HepG2 (cell line): ENCODE results near the gene SHANK2. TPM values are rescaled to one million over a fixed set of nuclear protein-coding genes. Genes with fewer than 3 reads are reported as not detected.

ENCODE experiments used
- ATAC-seq: fragments of 200-7000 bp; cut with Tn5 transposase; 3 replicates; pipeline ENCODE4 v1.9.1; 2020; ENCODE audit warnings: mild to moderate bottlenecking, moderate library complexity
- BruUV-seq: library from RNA; stranded (reverse); fragments of 400-500 nt; replicated peaks from 2 replicates; lab custom pipeline; 2021; lab: Mats Ljungman, UMichigan
- CTCF ChIA-PET: fragments of 300-600 bp; formaldehyde crosslinking; extraction: SDS; loops from one replicate; lab custom pipeline; 2021; ENCODE audit warnings: low total read pairs, inconsistent platforms, low intra/inter-chr PET ratio; lab: Yijun Ruan, JAX
- POLR2A ChIA-PET: fragments of 350-600 bp; sonication (Branson Sonifier 250); formaldehyde crosslinking; loops from one replicate; lab custom pipeline; 2020; ENCODE audit warnings: antibody characterized with exemption, inconsistent platforms; lab: Yijun Ruan, JAX
- DNase-seq: peaks from one replicate; pipeline ENCODE4 v3.0.0-alpha.2; 2015; ENCODE audit warnings: low spot score
- FAIRE-seq: peaks from 3 replicates; lab custom pipeline; 2011; peaks lifted over from hg19 to GRCh38; lab: Jason Lieb, UNC
- H2AFZ ChIP-seq: one replicate; pipeline ENCODE4 v1.6.1; 2011; ENCODE audit warnings: low read length, inconsistent platforms
- H3K27ac ChIP-seq: fragments of 300-600 bp; 3 replicates; pipeline ENCODE4 v1.8.0; 2011; ENCODE audit warnings: mixed run types, mild to moderate bottlenecking, mixed read lengths, low read length, inconsistent platforms; ENCODE audit not compliant: insufficient read depth; ENCODE audit errors: extremely low read length
- H3K27me3 ChIP-seq, 2 experiments: fragments of 200-600 bp in 1 of 2; 2 replicates in 1 of 2; 3 replicates in 1 of 2; pipeline versions ENCODE4 v1.6.0 to v1.8.0; 2011; ENCODE audit warnings: low read length in 2 of 2, mild to moderate bottlenecking in 2 of 2, moderate library complexity in 2 of 2, inconsistent platforms in 1 of 2; ENCODE audit not compliant: insufficient read depth in 2 of 2, control insufficient read depth in 1 of 2
- H3K36me3 ChIP-seq, 2 experiments: fragments of 200-600 bp in 1 of 2; replicated peaks in 1 of 2; 2 replicates in 1 of 2; 3 replicates in 1 of 2; pipeline versions ENCODE4 v1.5.1 to v1.8.0; 2011; ENCODE audit warnings: low read length in 2 of 2, inconsistent platforms in 1 of 2; ENCODE audit not compliant: insufficient read depth in 2 of 2, control insufficient read depth in 1 of 2
- H3K4me1 ChIP-seq: 2 replicates; pipeline ENCODE4 v1.5.1; 2012; ENCODE audit warnings: low read length, inconsistent platforms; ENCODE audit not compliant: insufficient read depth
- H3K4me2 ChIP-seq: 2 replicates; pipeline ENCODE4 v1.6.0; 2011; ENCODE audit warnings: low read depth, low read length, inconsistent platforms
- H3K4me3 ChIP-seq, 3 experiments: fragments of 200-600 bp in 1 of 3; sonication (generic), shearing (Covaris generic) in 1 of 3; replicated peaks in 1 of 3; 2 replicates each; pipeline ENCODE4 v1.5.1; 2011 to 2016; ENCODE audit warnings: low read length in 3 of 3, inconsistent platforms in 2 of 3, low read depth in 2 of 3, mild to moderate bottlenecking in 2 of 3, control low read depth in 1 of 3, mixed read lengths in 1 of 3; ENCODE audit not compliant: insufficient read depth in 1 of 3
- H3K79me2 ChIP-seq: one replicate; pipeline ENCODE4 v1.6.1; 2011; ENCODE audit warnings: low read length, inconsistent platforms; ENCODE audit not compliant: insufficient read depth
- H3K9ac ChIP-seq: 2 replicates; pipeline ENCODE4 v1.6.0; 2011; ENCODE audit warnings: mild to moderate bottlenecking, low read depth, low read length, inconsistent platforms; ENCODE audit not compliant: insufficient read depth
- H3K9me3 ChIP-seq: 2 replicates; pipeline ENCODE4 v1.5.1; 2012; ENCODE audit warnings: mild to moderate bottlenecking, low read length
- H4K20me1 ChIP-seq: 2 replicates; pipeline ENCODE4 v1.6.0; 2011; ENCODE audit warnings: inconsistent platforms, mild to moderate bottlenecking, low read length, moderate library complexity; ENCODE audit not compliant: insufficient read depth
- HHEX ChIP-seq: IDR thresholded peaks from 2 replicates; pipeline ENCODE4 v1.6.1; 2016; ENCODE audit warnings: control low read depth
- NFKBIZ ChIP-seq: IDR thresholded peaks from 2 replicates; pipeline ENCODE4 v1.6.1; 2018; ENCODE audit warnings: missing genetic modification reagents, missing compliant biosample characterization
- SALL2 ChIP-seq: sonication (generic); formaldehyde crosslinking; IDR thresholded peaks from 2 replicates; pipeline ENCODE4 v1.8.1; 2023; ENCODE audit warnings: mild to moderate bottlenecking, missing genetic modification reagents, inconsistent platforms
- SAP130 ChIP-seq: IDR thresholded peaks from 2 replicates; pipeline ENCODE4 v1.6.1; 2016; ENCODE audit warnings: low read depth
- SOX13 ChIP-seq, 3 experiments: fragments of 450-650 bp in 1 of 3; sonication (generic) in 1 of 3; formaldehyde crosslinking in 1 of 3; IDR thresholded peaks in 2 of 3; conservative IDR thresholded peaks in 1 of 3; 2 replicates each; pipeline versions ENCODE4 v1.5.0 to v1.6.1; 2016 to 2020; ENCODE audit warnings: antibody characterized with exemption in 1 of 3, mild to moderate bottlenecking in 1 of 3, missing compliant biosample characterization in 1 of 3, missing genetic modification reagents in 1 of 3, moderate library complexity in 1 of 3
- TEAD3 ChIP-seq: optimal IDR thresholded peaks from 2 replicates; pipeline ENCODE3; 2016; ENCODE audit warnings: borderline replicate concordance
- YY1 ChIP-seq: IDR thresholded peaks from 2 replicates; pipeline ENCODE4 v1.6.1; 2011; ENCODE audit warnings: low read length, low read depth, moderate library complexity, mild to moderate bottlenecking; ENCODE audit not compliant: insufficient read depth, insufficient replicate concordance
- ZKSCAN8 ChIP-seq: IDR thresholded peaks from 2 replicates; pipeline ENCODE4 v1.6.1; 2016; ENCODE audit warnings: borderline replicate concordance, missing genetic modification reagents, missing compliant biosample characterization
- ZMAT3 ChIP-seq: sonication (generic); formaldehyde crosslinking; conservative IDR thresholded peaks from 2 replicates; pipeline ENCODE4 v1.7.0; 2021; ENCODE audit warnings: missing genetic modification reagents
- ZMYM3 ChIP-seq: sonication (generic); formaldehyde crosslinking; IDR thresholded peaks from 2 replicates; pipeline ENCODE4 v1.5.1; 2020; ENCODE audit warnings: mild to moderate bottlenecking, missing genetic modification reagents
- ZMYM4 ChIP-seq: sonication (generic); formaldehyde crosslinking; IDR thresholded peaks from 2 replicates; pipeline ENCODE4 v1.8.1; 2023; ENCODE audit warnings: mild to moderate bottlenecking, missing genetic modification reagents
- ZNF792 ChIP-seq: IDR thresholded peaks from 2 replicates; pipeline ENCODE4 v1.6.1; 2016
- WGBS: methylation state at CpG from one replicate; pipeline ENCODE4 v1.1.6; 2017; ENCODE audit warnings: low lambda C conversion rate; 5-methylcytosine and 5-hydroxymethylcytosine counted together
- in situ Hi-C: cut with HindIII; loops from 2 replicates; pipeline ENCODE4 v1.10.0; 2017; ENCODE audit warnings: low pct_unique_long_range_greater_than_20kb; ENCODE audit not compliant: extremely low pct_ligation_motif_present
- intact Hi-C: fragments of 100-400 bp; cut with micrococcal nuclease; formaldehyde crosslinking; loops from one replicate; pipeline ENCODE4 v1.10.0; 2022; ENCODE audit not compliant: unreplicated experiment
- polyA plus RNA-seq, 8 experiments: library from polyadenylated mRNA; depleted of rRNA in 3 of 8; stranded (reverse) in 7 of 8; unstranded in 1 of 8; fragments of >200 nt; fragmentation: Illumina TruSeq in 4 of 8; extraction: Trizol in 4 of 8; gene quantifications; 2 replicates each; pipeline versions ENCODE4 v1.2.1 to v1.2.3, GENCODE V29; 2011 to 2016; ENCODE audit warnings: low read depth in 4 of 8, missing spikeins in 1 of 8, mixed read lengths in 1 of 8; ENCODE audit not compliant: insufficient read depth in 1 of 8
- total RNA-seq, 5 experiments: library from RNA; depleted of rRNA; stranded (reverse); fragments of >200 nt; fragmentation: Illumina TruSeq; extraction: Trizol; gene quantifications; 2 replicates each; pipeline ENCODE4 v1.2.3, GENCODE V29; 2016; ENCODE audit warnings: low read depth in 1 of 5
- TF ChIP-seq, protein P1 (sequence below): IDR thresholded peaks from 2 replicates; pipeline ENCODE4 v1.6.1; 2016; ENCODE audit warnings: low read depth, missing genetic modification reagents, missing compliant biosample characterization
- TF ChIP-seq, protein P2 (sequence below): IDR thresholded peaks from 2 replicates; pipeline ENCODE4 v1.6.1; 2016; ENCODE audit warnings: low read depth

Gene SHANK2
- total and polyA plus RNA-seq, 2 of the 13 experiments (the other 11 are each of a cell fraction or from before 2014, with no cell fraction given): 10.2 to 13.0 TPM

DNA sequence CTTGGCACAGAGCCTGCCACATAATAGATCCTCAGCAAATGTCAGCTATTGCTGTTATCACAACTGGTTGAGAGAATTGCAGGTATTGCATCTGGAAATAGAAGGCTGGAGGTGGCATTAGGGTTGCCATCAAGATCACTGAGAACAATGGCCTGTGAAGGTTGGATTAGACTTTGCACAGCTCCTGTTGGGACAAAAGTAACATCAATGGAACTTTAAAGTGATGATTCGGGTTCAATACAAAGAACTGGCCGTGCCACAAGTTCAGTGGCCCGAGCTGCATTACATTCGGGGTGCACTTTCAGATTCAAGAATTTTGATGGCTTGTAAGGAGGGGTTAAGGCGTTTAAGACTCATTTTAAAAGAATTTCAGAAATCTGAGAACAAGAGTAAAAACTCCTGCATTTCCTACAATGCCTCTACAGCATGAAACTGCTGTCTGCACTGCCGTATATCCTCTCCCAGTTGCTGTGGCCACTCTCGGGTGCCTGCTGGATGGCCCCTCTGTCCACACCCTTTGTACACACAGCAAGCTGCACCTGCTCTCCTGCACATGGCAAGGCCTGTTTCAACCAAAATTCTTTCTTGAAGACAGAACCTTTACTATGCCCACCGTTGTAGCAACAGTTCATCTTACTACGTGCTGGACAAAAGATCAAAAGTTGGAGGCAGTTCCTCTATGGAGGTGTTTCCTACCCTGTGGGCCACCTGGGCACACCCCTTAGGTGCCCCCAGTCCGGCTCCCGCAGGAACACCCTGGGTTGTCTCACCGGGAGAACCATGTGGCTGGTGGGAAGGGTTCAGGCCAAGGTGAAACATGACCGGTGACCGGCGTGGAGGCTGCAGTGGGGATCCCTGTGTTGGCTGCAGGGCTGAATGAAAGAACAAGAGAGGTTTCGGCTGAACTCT, 17.5 kb upstream of the SHANK2 start (continued):
- TF ChIP-seq ZKSCAN8 (CRISPR knock-in tag): no peak
- no peak for TF ChIP-seq TEAD3
- TF ChIP-seq SAP130 (CRISPR knock-in tag): 0 out of 2 replicates have a peak, but pooled peaks have one; percentile 22
- TF ChIP-seq NFKBIZ (CRISPR knock-in tag): no peak
- TF ChIP-seq ZMYM3: no peak
- TF ChIP-seq YY1: no peak

DNA sequence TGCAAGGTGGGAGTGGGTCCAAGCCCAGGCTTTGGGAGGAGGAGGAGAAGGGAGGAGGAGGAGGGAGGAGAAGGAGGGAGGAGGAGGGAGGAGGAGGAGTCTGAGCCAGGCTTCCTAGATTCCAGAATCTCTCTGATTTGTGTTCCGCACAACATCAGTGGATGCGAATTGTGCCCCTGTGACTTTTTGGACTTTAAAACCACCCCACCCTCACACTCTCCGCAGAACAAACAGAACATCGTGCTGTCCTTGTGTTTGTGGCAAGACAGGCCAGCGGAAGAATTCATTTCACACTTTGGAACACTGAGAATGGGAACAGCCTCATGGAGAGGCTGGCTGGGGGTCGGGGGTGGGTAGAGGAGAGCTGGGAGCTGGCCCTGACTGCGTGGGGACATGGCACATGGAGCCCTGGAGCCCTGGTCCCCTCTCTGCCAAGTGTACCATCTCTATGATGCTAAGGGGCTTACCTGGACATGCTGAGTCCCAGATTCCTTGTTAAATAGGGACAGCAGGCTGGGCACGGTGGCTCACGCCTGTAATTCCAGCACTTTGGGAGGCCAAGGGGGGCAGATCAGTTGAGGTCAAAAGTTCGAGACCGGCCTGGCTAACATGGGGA, 16.4 kb upstream of the SHANK2 start:
- ATAC-seq: peak; percentile 68
- Histone ChIP-seq H3K27me3 (peaks cover 0 to 6% of the 10 kb centered on the region in 2 experiments; a peak in 1 of 5 replicates), H3K27ac (peak overlapping the region; percentile 61), H3K36me3 (no peaks in the 10 kb centered on the region), H3K4me2 (peak overlapping the region; percentile 72), H4K20me1 (no peaks in the 10 kb centered on the region), H2AFZ (no peak overlapping the region), H3K4me1 (peaks cover 95% of the 10 kb centered on the region), H3K9ac (peak overlapping the region; percentile 28; the same call in 1 of the 2 replicates), H3K4me3 (peak overlapping the region in 2 of 3 experiments; percentile 7 to 30; a peak in 2 of 6 replicates), H3K79me2 (no peaks in the 10 kb centered on the region), H3K9me3 (peaks cover 8% of the 10 kb centered on the region; the same call in 1 of the 2 replicates)
- peak; percentile 67 for FAIRE-seq
- POLR2A ChIA-PET: interaction anchor here (5.9 kb wide), 1 partner anchor 16 kb away, joined by 48 read pairs; the partner anchor contains the start of gene SHANK2
- BruUV-seq: no TSS peak
- 0% methylated on average over 8 of the region's 11 CpGs for WGBS
- CTCF ChIA-PET: no interaction called here
- in situ Hi-C loops (no loop called here), intact Hi-C loops (loop anchor here (1.0 kb wide), 1 partner anchor 13 kb away; no protein-coding TSS in a partner anchor)
- DNase-seq: peak; percentile 74
- peak; percentile 80; the same call in 1 of the 2 replicates for TF ChIP-seq ZMAT3
- no peak for TF ChIP-seq ZNF792
- peak; percentile 54; the same call in 1 of the 2 replicates for TF ChIP-seq SALL2 (CRISPR knock-in tag)
- TF ChIP-seq ZMYM4 (CRISPR knock-in tag): peak; percentile 71
- 0 out of 2 replicates have a peak, but pooled peaks have one; percentile 33 for TF ChIP-seq SOX13 (IDR thresholded peaks at IDR 0.05)
- peak in 1 of 2 experiments; percentile 80; a peak in 2 of 4 replicates for TF ChIP-seq SOX13 (CRISPR knock-in tag; conservative IDR thresholded peaks at IDR 0.05 in 1 of 2, IDR thresholded peaks at IDR 0.05 in 1 of 2)
- TF ChIP-seq, protein P1, sequence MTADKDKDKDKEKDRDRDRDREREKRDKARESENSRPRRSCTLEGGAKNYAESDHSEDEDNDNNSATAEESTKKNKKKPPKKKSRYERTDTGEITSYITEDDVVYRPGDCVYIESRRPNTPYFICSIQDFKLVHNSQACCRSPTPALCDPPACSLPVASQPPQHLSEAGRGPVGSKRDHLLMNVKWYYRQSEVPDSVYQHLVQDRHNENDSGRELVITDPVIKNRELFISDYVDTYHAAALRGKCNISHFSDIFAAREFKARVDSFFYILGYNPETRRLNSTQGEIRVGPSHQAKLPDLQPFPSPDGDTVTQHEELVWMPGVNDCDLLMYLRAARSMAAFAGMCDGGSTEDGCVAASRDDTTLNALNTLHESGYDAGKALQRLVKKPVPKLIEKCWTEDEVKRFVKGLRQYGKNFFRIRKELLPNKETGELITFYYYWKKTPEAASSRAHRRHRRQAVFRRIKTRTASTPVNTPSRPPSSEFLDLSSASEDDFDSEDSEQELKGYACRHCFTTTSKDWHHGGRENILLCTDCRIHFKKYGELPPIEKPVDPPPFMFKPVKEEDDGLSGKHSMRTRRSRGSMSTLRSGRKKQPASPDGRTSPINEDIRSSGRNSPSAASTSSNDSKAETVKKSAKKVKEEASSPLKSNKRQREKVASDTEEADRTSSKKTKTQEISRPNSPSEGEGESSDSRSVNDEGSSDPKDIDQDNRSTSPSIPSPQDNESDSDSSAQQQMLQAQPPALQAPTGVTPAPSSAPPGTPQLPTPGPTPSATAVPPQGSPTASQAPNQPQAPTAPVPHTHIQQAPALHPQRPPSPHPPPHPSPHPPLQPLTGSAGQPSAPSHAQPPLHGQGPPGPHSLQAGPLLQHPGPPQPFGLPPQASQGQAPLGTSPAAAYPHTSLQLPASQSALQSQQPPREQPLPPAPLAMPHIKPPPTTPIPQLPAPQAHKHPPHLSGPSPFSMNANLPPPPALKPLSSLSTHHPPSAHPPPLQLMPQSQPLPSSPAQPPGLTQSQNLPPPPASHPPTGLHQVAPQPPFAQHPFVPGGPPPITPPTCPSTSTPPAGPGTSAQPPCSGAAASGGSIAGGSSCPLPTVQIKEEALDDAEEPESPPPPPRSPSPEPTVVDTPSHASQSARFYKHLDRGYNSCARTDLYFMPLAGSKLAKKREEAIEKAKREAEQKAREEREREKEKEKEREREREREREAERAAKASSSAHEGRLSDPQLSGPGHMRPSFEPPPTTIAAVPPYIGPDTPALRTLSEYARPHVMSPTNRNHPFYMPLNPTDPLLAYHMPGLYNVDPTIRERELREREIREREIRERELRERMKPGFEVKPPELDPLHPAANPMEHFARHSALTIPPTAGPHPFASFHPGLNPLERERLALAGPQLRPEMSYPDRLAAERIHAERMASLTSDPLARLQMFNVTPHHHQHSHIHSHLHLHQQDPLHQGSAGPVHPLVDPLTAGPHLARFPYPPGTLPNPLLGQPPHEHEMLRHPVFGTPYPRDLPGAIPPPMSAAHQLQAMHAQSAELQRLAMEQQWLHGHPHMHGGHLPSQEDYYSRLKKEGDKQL (CRISPR knock-in tag): peak; percentile 43; the same call in 1 of the 2 replicates
- TF ChIP-seq, protein P2, sequence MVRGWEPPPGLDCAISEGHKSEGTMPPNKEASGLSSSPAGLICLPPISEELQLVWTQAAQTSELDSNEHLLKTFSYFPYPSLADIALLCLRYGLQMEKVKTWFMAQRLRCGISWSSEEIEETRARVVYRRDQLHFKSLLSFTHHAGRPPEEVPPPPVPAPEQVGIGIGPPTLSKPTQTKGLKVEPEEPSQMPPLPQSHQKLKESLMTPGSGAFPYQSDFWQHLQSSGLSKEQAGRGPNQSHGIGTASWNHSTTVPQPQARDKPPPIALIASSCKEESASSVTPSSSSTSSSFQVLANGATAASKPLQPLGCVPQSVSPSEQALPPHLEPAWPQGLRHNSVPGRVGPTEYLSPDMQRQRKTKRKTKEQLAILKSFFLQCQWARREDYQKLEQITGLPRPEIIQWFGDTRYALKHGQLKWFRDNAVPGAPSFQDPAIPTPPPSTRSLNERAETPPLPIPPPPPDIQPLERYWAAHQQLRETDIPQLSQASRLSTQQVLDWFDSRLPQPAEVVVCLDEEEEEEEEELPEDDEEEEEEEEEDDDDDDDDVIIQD (CRISPR knock-in tag): 0 out of 2 replicates have a peak, but pooled peaks have one; percentile 53
- peak; percentile 34; the same call in 1 of the 2 replicates for TF ChIP-seq HHEX (CRISPR knock-in tag)
